Stimulated activated CD4-positive, alpha-beta T cell treated with anti-CD3 and anti-CD28 coated beads, Interleukin-4, amount 100 ng/mL, for 4 hours (primary cell): ENCODE data around the gene ADGRB2.

Experiments used
- DNase-seq, 2 experiments: peaks; one replicate each; pipeline ENCODE4 v3.0.0-alpha.2; 2020

The ADGRB2 gene

DNA sequence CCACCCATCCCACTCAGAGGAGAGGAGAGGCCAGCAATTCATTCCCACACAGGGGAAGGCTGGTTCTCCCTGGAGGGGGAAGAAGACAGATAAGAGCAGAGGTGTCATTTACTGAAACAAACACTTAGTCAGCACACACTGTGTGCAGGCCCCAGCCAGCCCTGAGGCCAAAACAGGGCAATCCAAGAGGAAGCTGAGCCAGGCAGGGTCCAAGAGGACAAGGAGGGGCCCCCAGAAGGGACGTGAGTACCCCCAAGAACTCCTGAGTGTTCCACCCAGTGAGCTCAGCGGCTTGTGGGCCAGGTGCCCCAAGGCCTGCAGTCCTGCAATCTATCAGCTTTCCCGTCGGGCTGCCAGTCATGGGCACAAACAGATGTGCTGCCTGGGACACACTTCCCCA, 15.8 kb downstream of the ADGRB2 start:
- no peak for DNase-seq

DNA sequence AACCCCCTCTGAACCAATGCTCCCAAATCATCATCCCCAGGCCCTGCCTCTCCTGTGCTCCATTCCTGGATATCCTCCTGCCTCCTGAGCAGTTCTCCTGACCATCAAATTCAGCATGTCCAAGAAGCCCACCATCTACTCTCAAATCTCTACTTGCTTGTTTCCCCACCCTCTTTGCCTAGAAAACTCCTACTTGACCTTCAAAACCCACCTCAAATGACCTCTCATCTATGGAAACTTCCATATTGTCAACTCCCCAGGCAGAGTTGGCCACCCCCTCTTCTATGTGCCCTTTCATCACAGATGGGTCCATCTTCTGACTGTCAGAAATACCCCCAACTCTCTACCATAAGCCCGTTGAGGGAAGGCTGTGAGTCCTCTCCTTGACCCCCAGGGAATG, 16.8 kb downstream of the ADGRB2 start:
- no peak for DNase-seq

DNA sequence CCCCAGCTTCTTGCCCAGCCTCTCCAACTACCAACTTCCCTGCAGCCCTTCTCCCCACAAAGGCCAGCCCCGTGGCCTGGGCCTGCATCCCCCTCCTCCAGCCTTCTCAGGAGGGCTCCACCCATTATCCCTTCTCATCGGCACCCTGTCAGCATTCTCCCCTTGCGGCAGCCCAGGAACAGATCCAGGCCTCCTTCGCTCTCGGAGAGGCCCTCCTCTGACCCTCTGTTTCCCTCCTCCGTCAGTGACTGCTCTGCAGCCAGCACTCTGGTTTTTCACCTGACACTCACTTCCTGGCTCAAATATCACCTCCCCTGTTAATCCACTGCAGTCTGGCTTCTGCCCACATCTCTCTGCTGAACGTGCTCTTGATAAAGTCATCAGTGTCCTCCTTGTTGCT, 17.5 kb downstream of the ADGRB2 start:
- no peak for DNase-seq

DNA sequence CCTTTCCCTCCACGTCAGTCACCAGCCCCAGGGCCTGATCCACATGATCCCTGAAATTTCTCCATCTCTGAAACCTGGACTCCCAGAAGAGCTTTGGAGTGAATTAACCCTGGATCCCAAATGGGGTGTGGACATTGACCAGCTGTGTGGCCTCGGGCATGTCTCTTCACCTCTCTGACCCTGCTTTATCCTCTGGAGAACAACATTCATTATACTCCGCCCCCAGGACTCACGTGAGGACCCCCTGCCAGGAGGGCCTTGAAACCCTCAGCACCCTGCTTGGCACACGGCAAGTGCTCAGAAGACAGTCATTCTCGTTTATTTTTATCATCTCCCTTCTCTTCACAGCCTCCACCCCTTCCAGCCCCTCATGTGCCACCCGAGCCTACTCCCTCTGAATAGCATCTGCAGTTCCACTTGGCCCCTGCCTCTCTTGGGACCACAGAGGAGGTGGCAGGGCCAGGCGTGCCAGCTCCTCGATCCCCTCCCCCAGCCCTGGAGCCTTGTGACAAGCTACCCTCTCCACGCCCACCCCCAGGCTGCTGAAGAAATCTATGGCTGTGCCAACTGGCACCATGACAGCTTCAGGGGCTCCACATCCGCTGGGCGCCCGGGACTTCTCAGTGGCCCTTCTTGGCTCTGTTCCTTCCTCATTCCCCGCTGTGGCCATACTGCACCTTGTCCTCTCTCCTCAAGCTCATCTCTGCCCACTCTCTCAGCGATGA, 18.0 kb downstream of the ADGRB2 start:
- DNase-seq: no peak

DNA sequence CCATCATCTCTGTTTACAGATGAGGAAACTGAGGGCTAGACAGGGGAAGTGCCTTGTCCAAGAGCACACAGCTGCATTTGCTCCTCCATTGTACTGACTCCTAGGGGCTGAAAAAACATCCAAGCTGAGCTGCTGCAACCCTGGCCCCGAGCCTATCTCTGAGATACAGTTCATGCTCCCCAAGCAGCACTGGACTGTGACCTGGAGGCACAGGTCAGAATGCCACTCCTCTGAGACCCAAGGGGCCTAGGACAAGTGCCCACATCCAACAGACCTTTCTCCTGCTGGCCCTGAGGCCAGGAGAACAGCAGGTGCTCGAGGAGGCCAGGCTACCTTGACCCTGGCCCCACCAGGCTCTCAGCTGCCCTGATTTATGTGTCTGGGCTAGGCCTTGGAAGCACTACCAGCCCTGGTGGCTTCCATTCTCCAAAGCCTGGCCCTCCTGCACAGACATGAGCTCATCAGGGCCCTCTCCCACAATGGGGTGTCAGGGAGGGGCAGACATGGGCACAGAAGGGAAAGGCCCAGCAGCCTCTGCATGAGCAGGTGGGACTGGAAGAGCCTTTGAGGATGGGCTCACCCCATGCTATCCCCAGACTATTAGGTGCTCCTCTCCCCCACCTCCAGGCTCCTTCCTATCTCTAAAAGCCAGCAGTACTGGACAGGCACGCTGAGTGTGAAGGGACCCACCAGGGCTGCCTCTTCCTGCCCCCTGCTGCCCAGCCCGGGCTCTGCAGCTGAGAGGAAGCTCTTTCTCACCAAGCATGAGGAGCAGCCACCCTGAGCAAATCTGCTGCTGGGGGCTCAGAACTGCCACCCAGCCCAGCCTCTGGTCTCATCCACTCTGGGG, 18.8 kb downstream of the ADGRB2 start:
- DNase-seq: peak; percentile 33 to 38

DNA sequence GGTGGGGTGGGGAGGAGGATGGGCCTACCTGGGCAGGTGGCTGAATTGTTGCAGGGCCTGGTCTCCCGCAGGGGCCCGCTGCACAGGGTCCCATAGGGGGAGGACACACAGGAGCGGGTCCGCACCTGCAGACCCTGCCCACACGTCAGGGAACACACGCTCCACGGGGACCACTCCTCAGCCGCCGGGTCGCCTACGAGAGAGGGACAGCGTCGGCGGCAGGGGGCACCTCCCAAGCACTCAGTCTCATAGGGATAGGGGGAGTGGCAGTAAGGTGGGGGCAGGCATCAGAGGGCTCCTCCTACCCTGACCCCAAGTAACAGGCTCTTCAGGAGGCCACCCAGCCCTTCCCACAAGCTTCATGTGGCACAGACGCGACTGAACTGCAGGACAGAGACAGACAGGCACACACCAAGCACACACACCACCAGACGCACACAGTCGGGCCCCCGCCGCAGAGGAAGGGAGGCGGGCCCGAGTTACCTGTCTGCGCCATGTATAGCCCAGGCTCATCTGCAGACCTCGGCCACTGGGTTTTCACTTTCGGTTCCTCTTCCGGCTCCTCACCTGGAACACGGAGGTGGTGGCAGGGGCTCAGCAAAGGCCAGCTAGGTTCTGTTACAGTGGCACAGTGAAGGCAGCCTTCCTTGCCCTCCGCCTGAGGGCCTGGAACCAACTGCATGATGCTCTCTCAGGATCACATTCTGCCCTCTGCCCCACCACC, 19.8 kb downstream of the ADGRB2 start:
- DNase-seq: no peak

DNA sequence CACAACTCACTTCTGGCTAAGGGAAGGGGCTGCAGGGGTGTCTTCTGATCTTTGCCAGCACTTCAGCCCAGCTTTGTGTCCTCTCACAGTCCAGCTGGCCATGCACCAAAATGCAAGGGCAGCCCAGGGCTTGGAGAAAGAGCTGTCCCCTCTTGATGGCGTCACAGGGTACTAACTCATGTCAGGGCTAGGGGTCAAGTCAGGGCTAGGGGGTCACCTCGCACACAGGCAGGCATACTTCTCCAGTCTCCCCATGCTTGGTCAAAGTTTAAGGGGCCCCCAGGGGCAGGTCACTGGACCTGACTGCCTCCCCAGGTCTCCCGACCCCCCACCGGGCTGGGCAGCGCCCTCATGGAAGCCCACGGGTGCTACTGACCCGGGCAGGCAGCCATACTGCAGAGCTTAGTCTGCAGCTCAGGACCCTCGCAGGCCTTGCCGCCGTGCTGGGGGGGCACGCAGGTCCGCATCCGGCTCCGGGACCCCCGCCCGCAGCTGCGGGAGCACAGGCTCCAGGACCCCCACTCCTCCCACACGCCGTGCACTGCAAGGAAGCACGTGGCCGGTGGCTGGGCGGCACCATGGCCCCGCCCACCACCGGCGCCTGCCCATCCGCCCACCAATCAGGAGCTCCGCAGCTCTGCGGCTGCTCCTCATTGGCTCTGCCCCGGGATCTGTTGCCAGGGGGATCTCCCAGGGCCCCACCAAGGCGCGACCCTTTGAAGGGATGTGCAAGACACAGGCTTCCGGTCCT, 21.5 kb downstream of the ADGRB2 start:
- DNase-seq: no peak

DNA sequence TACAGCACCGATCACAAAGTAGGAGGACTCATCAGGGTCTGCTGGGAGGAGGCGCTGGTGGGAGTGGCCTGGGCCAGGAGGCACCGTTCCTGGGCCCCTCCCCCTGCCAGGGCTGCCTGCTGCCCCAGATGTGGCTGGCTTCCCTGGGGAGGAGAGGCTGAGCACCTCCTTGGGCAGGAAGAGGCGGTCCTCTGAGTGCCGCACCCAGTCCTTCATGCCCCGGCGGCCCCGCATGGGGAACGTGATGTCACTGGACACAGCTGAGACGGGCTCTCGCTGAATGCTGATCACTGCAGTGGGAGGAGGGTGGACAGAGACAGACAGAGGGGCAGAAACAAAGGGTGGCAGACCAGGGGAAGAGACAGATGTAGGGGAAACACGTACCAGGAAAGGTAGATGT, 24.8 kb downstream of the ADGRB2 start:
- DNase-seq: peak; percentile 25 to 42

DNA sequence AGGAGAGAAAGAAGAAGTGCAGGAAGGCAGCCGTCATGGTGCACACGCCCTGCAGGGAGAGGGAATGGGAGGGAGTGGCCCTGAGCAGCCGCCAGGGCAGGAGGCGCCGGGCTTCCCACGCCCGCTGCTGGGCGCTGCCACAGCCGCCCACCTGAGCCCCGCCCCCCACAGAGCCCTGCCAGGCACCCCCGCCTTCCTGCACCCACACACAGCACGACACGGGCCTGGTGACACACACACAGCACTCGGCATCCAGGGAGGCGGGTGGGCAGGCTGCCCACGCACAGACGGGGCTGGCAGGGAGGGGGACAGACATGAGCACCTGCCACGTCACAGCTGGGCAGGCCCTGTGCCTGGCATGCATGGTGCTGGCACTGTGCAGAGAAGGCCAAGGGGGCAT, 27.5 kb downstream of the ADGRB2 start:
- DNase-seq: peak; percentile 35 to 88

DNA sequence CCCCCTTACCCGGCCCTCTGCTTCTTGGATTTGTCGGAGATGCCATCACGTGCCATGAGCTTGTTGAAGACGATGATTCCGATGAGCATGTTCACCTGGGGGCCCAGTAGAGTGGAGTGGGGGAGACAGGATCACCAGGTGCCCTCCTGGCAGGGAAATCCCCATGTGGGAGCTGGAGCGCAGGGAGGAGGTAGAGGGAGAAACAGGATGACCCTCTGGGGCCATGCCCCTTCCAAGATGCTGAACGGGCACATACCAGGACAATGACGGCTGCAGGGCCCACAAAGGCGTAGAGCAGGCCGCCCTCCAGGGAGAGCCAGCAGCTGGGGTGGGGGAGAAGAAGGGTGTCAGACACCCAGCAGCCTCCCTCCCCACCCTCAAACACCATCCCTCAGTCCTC, 28.6 kb downstream of the ADGRB2 start:
- DNase-seq: no peak

DNA sequence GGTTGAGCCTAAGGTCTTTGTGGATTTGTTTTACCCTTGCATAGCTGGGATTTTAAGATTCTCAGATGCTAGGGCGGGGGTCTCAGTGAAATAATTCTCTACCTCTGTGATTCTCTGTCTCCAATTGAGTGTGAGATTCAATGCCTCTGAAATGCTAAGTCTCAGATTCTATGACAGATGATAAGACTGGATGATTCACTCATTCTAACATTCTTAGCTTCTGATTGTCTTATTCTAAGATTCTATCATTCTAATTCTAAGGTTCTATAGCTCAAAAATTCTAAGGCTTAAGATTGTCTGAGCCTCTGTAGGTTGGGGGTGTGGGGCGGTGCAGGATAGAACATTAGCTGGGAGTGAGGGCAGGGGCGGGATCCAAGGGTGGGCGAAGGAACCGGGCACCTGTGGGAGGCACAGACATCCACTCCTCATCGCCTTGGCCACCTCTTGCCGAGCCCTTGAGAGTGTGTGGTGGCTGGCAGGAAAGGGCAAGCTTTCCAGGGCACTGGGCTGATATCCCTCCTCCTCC, 29.5 kb downstream of the ADGRB2 start:
- DNase-seq: no peak

DNA sequence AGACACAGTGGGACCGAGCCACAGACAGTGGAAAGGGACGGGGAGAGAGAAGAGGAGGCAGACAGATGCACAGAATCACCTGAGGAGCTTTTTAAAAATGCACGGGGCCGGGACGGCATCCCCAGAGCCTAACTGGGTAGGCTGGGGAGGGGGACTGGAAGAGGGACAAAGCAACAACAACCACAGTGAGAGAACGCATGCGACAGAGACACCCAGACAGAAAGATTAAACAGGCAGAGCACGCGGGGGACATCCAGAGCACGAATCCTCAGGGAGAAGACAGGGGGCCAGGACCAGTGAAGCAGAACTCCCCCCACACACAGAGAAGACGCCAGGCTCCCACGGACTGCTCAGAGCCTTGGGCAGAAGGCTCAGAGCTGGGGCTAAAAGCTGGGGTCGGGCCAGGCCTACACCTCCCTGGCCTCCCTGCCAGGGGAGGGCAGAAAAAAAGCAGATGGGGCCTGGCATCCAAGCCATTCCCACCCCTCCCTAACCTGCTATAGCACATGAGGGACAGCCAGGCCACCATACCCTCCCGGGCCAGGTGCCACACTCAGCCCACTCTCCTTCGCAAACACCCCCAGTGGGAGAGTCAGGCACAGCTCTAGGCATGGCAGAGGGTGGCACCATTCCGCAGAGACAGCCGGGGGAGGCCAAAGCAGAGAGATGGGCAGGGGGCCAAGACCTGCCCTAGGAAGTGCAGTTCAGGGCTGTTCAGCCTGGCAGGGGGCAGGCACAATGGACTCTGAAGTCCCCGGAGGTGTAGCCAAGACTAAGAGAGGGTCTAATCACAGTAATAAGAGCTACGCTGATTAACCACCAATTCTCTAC, 30.5 kb downstream of the ADGRB2 start:
- DNase-seq: no peak

DNA sequence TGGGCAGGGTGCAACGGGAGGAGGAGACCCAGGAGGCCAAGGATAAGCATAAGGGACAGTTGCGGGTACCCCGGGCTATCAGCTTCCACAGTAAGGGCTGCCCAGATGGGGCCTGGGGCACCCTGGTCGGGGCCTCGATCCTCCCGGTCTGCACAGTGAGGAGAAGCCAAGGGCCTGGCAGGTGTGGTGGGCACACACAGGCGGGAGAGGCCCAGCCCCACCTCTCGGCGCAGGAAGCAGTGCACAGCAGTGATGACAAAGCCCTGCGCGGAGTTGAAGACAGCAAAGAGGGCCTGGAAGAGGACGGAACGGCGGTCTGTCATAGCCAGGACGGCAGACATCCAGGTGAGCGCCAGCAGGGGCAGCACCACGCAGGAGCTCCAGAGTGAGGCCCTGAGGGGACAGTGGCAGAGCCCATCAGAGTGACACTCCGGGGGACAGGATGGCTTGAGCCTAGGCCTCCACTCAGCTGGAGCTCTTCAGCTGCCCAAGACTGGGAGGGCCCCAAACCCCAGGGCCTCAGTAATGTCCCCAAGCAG, 31.3 kb downstream of the ADGRB2 start:
- DNase-seq: no peak

DNA sequence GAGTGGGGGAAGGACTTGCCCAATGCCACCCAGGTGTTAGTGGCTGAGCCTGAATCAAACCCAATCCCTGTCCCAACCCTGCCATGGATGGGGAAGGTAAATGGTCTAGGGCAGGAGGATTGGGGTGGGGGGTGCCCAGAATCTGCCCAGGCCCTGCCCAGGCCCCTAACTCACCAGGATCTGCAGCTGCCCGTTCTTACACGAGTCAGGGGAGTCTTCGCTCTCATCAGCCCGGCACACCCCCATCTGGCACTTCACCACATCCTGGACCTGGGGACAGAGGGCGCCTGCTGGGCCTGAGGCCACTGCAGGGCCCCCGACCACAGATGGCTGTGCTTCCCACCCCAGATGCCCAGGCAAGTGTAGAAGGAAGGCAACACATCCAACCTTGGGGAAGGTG, 31.8 kb downstream of the ADGRB2 start:
- no peak for DNase-seq

DNA sequence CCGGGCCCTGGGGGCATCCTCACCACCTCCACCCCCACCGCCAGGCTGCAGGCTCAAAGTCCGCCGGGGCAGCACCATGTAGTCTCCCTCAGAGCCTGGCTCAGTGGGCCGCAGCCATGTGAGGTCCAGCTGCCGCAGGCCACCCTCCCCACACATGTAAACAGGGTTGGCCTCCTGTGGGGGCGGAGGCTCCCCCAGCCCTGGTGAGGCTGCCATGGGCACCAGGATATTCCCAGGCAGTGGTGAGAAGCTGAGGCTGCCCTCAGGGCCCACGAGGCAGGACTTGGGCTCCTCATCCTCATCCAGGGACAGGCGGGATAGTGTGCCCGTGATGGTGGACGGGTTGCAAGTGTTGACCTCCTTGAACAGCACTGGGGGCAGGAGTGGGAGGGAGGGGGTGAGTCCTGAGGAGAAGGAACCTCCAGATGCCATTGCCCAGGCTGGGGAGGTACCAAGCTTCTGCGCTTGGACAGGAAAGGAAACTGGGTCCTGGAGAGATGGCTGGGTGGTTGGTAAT, 33.0 kb downstream of the ADGRB2 start:
- no peak for DNase-seq

DNA sequence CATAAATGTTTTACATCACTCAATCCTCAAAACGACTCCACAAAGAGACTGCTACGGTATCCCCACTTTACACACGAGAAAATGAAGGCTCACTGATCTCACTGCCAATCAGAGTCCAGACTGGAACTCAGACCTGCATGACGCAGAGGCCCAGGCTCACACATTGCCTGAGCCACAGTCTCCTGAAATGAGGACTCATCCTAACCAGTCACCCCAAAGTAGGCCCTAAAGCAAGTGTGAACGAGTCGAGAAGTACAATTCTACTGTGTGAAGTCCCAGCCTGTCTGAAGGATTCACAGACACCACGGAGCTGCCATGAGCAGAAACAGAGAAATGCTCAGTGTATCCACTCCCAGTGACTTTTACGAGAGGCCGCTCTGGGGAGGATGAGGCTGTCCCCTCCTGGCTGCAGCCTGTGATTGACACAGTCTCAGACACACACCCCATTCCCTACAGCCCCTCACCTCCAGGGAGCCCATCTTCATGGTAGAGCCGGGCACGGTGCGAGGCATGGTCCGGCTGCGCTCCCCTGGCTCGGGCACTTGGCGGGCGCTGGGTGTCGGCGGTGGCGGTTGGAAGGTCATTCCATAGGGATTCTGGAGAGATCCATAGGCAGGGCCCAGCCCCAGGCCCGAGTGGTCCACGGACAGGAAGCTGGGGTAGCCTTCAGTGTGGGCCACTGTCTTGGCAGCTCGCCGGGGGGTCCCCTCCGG, 33.6 kb downstream of the ADGRB2 start:
- no peak for DNase-seq

DNA sequence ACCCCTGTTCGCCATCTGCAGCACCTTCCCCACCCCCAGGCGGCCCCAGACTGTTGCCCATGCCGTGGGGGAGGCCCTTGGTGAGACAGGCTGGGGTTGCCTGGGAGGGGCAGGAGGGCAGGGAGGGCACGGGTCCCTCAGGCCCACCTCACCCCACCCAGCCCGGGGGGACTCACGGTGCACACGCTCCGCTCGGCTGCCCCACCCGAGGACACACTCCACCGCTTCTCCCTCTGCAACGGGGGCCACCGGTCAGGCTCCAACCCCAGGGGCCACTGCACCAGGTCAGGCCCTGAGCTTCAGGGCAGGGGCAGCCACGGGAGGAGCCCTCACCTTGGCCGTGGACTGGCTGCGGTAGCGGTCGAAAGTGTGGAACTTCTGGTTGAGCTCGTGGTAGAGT, 36.3 kb downstream of the ADGRB2 start:
- DNase-seq: no peak

DNA sequence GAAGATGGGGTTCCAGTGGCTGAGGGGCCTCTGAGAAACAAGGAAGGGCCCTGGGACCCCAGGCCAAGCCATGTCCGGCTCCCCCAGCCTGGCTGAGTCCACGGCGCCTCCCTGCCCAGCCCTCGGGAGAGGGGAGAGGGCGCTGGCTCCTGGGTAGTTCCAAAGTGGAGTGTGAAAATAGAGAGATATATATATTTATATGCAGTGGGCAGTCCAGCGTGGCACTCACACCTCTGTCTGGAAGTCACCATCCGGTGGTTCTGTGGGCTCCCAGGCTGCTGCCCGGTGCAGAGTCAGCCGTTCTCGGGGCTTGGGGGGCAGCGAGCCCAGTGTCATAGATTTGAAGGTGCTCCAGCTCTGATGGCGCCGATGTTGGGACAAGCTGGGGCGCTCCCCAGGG, 36.9 kb downstream of the ADGRB2 start:
- no peak for DNase-seq

DNA sequence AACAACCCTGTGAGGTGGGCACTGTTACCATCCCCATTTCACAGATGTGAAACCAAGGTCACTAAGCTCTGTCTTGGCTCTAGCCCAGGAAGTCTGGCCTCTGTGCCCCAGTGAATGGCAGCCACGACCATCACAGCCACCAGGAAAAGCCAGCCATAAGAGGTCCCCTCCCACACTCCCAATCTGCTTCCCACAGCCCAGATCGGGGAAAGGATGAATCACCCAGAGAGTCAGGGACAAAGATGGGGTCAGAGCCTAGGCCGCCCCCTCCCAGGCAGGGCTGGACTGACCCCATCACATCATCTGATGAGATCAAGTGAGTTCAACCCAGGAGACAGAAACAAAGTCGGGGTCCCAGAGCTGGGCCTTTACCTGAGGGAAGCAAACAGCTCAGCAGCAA, 37.4 kb downstream of the ADGRB2 start:
- DNase-seq: no peak

DNA sequence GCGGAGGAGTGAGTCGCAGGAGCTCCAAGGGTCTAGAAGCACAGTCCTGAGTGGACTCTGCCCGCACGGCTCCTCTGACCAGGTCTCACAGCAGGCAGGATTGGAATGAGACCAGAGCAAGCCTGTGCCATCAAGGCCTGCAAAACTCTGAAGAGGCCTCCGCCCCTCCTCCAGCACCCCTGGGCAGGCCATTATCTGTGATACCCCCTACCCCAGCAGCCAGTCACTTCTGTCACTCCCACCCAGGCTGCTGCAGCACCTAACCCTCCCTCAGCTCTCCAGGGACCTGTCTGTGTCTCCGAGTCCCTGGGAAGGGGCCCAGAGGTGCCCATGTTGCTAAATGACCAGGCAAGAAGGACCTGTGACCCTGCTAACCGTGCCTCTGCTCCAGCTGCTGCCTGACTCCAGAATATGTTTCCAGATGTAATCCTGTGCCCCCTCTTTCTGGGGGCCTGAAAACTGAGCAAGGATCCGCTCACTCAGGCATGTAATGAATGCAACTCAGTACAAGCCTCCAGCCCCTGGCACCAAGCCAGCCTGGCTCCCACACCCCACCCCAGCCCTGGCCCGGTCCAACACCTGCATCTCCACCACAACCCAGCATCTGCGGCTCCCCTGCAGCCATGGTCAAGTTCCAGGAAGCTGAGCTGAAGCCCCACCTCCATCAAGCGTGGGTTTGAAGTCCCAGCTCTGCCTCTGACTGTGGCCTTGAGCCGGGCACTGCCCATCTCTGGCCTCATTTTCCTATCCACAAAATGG, 38.2 kb downstream of the ADGRB2 start:
- no peak for DNase-seq
